Epithelial cell of proximal tubule (primary cell): ENCODE results near the gene APPBP2. TPM values are rescaled to one million over a fixed set of nuclear protein-coding genes. Genes with fewer than 3 reads are reported as not detected.

Experiments
- DNase-seq: peaks from one replicate; pipeline ENCODE4 v3.0.0-alpha.2; 2011; ENCODE audit warnings: low read depth
- H3K4me3 ChIP-seq: 2 replicates; pipeline ENCODE4 v1.5.1; 2011; ENCODE audit warnings: low read depth, mild to moderate bottlenecking, low read length
- total RNA-seq: library from RNA; depleted of rRNA; stranded (reverse); fragments of >200 nt; gene quantifications from 2 replicates; pipeline ENCODE4 v1.2.3, GENCODE V29; 2015
- TF ChIP-seq, protein P1 (sequence below): conservative IDR thresholded peaks from 2 replicates; pipeline ENCODE4 v1.5.1; 2012; ENCODE audit warnings: low read depth, mild to moderate bottlenecking, low read length

Gene APPBP2
- total RNA-seq, 1 donor from 2014 or later, result 16.5 TPM

DNA sequence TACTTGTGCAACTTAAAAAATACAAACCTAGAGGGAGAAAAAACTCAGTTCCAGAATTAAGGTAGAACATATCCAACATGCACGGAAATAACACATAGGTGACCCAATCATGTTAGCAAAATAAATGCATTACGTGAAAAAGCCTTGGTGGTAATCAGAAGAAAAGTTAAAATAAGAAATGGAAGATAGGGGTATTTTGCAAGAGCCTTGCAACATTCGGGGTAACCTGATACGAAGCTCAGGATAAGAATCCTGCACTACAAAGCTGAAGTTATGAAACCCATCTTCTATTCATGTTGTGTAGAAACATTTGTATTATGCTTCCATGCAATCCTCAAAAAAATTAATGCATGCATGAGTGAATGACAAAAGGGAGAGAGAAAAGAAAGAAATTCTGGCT is 70.7 kb downstream of the APPBP2 start:
- no peak for DNase-seq
- no peak overlapping the region for H3K4me3 ChIP-seq
- TF ChIP-seq, protein P1, sequence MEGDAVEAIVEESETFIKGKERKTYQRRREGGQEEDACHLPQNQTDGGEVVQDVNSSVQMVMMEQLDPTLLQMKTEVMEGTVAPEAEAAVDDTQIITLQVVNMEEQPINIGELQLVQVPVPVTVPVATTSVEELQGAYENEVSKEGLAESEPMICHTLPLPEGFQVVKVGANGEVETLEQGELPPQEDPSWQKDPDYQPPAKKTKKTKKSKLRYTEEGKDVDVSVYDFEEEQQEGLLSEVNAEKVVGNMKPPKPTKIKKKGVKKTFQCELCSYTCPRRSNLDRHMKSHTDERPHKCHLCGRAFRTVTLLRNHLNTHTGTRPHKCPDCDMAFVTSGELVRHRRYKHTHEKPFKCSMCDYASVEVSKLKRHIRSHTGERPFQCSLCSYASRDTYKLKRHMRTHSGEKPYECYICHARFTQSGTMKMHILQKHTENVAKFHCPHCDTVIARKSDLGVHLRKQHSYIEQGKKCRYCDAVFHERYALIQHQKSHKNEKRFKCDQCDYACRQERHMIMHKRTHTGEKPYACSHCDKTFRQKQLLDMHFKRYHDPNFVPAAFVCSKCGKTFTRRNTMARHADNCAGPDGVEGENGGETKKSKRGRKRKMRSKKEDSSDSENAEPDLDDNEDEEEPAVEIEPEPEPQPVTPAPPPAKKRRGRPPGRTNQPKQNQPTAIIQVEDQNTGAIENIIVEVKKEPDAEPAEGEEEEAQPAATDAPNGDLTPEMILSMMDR, result no peak

DNA sequence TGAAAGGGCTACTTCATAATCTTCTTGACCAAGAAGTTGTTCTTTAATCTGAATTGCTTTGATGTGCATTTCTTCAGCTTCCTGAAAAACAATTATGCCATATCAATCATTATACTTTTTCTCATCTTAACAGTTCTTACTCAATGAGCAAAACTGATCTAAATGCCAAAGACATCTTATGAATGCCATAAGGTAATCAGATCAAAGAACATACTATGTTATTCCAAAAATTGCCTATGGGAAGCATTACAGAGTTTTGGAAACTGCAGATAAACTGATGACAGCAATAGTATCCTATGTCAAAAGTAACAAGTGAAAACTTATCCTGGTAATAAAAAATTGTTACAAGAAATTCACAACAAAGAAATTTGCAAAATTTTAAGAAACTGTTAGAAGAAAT is 74.1 kb downstream of the APPBP2 start:
- TF ChIP-seq, protein P1, result no peak

DNA sequence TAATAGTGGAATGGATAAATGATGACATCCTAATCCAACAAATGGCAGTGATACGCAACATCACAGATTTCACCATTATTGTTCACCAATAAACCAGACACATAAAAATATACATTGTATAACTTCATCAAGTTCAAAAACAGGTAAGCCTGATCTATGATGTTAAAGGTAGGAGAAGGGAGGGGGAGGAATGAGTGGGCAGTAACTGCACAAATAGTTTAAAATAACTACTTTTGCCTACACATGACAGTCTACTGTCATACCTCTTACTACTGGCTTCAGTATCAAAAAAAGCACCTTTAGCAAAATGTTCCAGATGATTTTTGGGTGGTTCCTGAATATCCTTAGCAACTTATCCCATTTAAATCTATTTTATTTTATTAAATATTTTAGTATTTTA is 75.0 kb downstream of the APPBP2 start:
- TF ChIP-seq, protein P1, result no peak
- H3K4me3 ChIP-seq, result no peak overlapping the region
- DNase-seq, result no peak

More for the DNA sequence above, 74.1 kb downstream of the APPBP2 start:
- DNase-seq, result no peak
- H3K4me3 ChIP-seq, result no peak overlapping the region

DNA sequence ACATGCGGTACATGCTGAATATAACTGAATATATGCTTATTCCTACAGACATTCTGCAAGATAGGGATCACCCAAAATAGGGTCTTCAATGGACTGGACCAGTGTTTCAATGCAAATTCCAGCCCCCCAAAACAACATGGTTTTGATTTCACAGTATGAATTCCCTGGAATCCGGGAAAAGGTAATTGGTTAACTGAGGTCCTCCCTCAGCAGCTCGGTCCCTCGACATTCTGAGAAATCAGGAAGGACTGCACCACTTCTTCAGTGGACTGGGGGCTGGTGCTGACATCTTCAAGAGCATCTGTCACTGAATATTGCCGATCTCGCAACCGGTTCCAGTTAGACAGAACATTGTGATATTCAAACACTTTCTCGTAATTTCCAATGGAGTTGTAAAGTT is 78.7 kb downstream of the APPBP2 start:
- TF ChIP-seq, protein P1, result no peak
- H3K4me3 ChIP-seq, result no peak overlapping the region
- no peak for DNase-seq

DNA sequence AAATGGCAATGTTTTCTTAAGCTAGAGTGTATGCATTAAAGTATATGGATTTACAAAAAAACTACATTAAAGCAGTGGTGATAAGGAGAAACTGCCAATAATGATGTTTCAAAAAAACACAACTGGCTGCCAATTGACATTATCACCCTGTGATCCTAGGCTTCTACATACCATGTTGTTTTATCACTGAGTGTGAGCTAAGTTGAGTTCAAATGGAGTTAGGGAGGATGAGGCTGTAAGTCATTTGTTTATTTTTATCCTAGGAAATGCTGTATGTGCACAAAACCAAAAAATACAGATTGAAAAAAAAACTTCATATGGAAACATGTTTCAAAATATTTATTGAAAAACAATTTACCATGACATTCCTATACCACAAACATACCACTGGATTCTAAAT is 80.9 kb downstream of the APPBP2 start:
- no peak for DNase-seq
- TF ChIP-seq, protein P1, result no peak
- H3K4me3 ChIP-seq, result no peak overlapping the region

DNA sequence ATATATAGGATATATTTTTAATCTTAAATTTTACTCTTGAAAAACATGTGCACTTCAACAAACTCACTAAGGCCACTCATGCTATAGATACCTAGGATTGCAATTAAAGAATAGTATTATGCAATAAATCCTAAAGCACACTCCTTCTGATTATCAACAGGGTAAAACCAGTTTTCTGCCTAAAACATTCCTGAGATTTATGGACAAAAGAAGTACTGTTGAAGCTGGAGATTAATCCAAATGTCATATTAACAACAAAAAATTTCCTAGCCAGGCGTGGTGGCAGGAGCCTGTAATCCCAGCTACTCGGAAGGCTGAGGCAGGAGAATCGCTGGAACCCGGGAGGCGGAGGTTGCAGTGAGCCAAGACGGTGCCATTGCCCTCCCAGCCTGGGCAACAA is 82.3 kb downstream of the APPBP2 start:
- DNase-seq, result no peak
- H3K4me3 ChIP-seq, result no peak overlapping the region
- TF ChIP-seq, protein P1, result no peak

DNA sequence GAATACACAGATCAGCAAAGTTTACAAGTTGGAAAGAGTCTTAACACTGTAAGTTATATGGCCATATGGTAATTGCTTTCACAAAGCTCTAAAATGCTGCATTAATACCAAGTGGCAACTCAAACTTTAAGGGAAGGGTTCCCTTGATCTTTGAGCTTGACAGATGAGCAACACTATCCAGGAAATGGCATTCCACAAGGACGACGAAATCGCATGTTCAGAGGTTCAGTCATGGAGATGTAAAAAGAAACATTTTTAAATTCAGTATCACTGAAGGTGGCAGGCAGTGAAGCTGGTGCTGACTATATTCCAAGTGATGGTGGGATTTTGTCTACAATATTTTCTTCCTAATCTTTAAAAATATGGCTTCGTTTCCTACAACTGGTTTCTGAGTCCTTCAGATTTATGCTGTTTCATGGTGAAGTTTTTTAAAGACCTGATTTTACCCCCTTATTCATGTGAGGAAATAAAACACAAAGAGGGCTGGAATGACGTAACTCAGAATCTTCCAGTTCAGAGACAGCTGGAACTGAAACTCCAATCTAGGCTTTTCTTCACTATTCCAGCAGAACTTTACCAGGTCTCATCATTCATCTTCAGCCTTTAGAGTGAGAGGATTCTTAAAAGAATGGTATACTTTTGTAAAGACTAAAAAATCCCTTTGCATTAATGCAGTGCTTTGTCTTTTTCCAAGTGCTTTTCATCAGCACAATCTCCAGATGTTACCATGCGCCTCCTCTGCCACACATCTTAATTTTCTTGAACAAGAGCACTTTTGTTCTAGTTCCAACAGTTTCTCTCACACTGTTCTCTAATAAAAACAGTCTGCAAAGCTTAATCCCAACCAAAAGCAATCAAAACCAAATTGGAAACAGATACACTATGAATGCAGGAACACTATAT is 83.5 kb downstream of the APPBP2 start:
- no peak overlapping the region for H3K4me3 ChIP-seq
- TF ChIP-seq, protein P1, result no peak
- DNase-seq, result no peak
